ENCODE results near the gene RAB26.
A peak's percentile ranks its signal among the peaks of the same experiment; 100 is the strongest.
"Not testable (repeated sequence)": the region's sequence is repeated elsewhere in the genome, so short reads cannot be mapped to it uniquely, and the experiment has no call there.

RAB26 gene

GRCh38 chr16:2117960-2118722 lies 30.3 kb upstream of the RAB26 start:
- not testable (repeated sequence) for H3K27me3 ChIP-seq (ENCODE audit: control insufficient read depth, insufficient read depth, low read length); H3K9me3 ChIP-seq (ENCODE audit: control insufficient read depth, insufficient read depth, low read length); H3K36me3 ChIP-seq (ENCODE audit: control insufficient read depth, insufficient read depth, low read length); H3K9ac ChIP-seq (ENCODE audit: low read depth, low read length); H3K27ac ChIP-seq (ENCODE audit: low read depth, low read length); H3K4me3 ChIP-seq (ENCODE audit: low read depth, low read length); H3K4me1 ChIP-seq (ENCODE audit: control insufficient read depth, insufficient read depth, low read length)

DNA sequence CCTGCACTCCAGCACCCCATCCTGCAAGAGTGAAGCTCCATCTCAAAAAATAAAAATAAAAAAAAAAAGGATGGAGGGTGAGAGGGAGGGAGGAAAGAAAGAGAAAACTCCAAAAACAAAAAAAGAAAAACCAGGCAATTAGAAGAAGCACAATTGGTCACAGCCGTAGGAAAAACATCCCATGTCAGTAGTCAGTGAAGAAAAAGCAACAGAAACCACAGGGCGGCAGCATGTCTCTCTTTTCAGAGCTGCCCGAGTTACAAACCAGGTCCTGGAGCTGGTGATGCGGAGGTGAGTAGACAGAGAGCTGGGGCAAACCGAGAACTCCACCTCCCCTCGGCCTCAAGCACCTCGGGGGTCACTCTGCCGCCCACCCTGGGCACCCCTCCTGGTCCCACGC lies 27.1 kb upstream of the RAB26 start:
- H3K27me3 ChIP-seq (ENCODE audit: control insufficient read depth, insufficient read depth, low read length); H3K36me3 ChIP-seq (ENCODE audit: control insufficient read depth, insufficient read depth, low read length); H3K27ac ChIP-seq (ENCODE audit: low read depth, low read length); H3K9ac ChIP-seq (ENCODE audit: low read depth, low read length); H3K4me3 ChIP-seq (ENCODE audit: low read depth, low read length); H3K9me3 ChIP-seq (ENCODE audit: control insufficient read depth, insufficient read depth, low read length); H3K4me1 ChIP-seq (ENCODE audit: control insufficient read depth, insufficient read depth, low read length): not testable (repeated sequence)

DNA sequence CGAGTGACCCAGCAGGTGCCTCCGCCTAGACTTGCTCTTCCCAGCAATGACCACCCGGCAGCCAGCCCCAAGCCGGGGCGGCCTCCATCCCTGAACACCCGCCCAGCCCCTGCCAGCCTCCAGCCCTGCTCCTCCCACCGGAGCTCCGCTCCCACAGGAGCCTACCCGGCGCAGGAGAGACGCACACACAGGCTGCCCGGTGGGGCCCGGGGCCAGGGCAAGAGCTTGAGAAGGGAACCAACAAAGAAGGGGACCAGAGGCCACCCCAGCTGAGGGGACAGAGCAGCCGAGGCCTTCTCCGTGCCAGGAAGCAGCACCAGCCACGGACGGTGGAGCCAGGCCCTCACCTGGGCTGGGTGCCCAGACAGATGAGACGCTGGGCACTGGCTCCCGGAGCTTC lies 26.6 kb upstream of the RAB26 start:
- Histone ChIP-seq H3K9me3 (ENCODE audit: control insufficient read depth, insufficient read depth, low read length) (no peaks in the 10 kb centered on the region), H3K27me3 (ENCODE audit: control insufficient read depth, insufficient read depth, low read length) (no peaks in the 10 kb centered on the region), H3K9ac (ENCODE audit: low read depth, low read length) (no peak overlapping the region), H3K4me1 (ENCODE audit: control insufficient read depth, insufficient read depth, low read length) (peaks cover 8% of the 10 kb centered on the region), H3K4me3 (ENCODE audit: low read depth, low read length) (no peak overlapping the region), H3K27ac (ENCODE audit: low read depth, low read length) (no peak overlapping the region), H3K36me3 (ENCODE audit: control insufficient read depth, insufficient read depth, low read length) (no peaks in the 10 kb centered on the region)

GRCh38 chr16:2122429-2122828 lies 26.0 kb upstream of the RAB26 start:
- H3K9ac ChIP-seq (ENCODE audit: low read depth, low read length): no peak overlapping the region

DNA sequence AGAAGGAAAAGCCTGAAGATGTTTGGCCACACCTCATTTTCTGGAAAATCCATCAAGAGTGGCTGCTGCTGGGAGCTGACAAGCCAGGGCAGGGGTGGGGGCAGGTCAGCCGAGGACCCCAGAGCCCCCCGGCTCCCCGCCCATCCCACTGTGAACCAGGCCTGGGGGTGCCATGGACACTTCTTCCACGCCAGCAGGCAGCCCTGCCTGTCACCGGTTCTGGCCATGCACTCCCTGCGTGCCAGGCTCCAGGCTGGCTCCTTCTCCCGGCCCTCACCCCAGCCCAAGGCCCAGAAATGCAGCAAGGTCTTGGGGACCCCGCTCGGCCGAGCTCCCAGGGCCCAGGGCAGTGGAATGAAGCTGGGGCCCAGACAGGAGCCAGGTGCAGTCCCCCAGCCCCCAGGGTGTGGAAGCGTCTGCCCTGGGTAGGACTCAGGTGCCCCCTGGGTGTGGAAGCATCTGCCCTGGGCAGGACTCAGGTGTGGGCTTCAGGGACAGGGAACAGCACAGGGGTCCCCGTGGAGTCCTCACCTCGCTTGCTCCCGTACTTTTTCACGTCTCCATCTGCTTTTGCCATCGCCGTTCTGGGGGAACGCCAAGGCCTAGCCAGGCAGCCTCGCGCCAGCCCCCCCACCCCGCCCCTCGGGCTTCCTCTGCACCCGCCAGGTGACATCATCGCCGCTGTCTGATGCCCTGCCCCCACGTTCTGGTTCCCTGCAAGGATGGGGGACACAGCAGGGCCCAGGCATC lies 25.3 kb upstream of the RAB26 start:
- not testable (repeated sequence) for H3K27ac ChIP-seq (ENCODE audit: low read depth, low read length); H3K4me1 ChIP-seq (ENCODE audit: control insufficient read depth, insufficient read depth, low read length); H3K9me3 ChIP-seq (ENCODE audit: control insufficient read depth, insufficient read depth, low read length); H3K9ac ChIP-seq (ENCODE audit: low read depth, low read length); H3K27me3 ChIP-seq (ENCODE audit: control insufficient read depth, insufficient read depth, low read length); H3K36me3 ChIP-seq (ENCODE audit: control insufficient read depth, insufficient read depth, low read length); H3K4me3 ChIP-seq (ENCODE audit: low read depth, low read length)

More at GRCh38 chr16:2122429-2122828, 26.0 kb upstream of the RAB26 start:
- Histone ChIP-seq H3K27me3 (ENCODE audit: control insufficient read depth, insufficient read depth, low read length) (no peaks in the 10 kb centered on the region), H3K9me3 (ENCODE audit: control insufficient read depth, insufficient read depth, low read length) (no peaks in the 10 kb centered on the region), H3K4me3 (ENCODE audit: low read depth, low read length) (no peak overlapping the region), H3K27ac (ENCODE audit: low read depth, low read length) (no peak overlapping the region), H3K36me3 (ENCODE audit: control insufficient read depth, insufficient read depth, low read length) (no peaks in the 10 kb centered on the region), H3K4me1 (ENCODE audit: control insufficient read depth, insufficient read depth, low read length) (peaks cover 8% of the 10 kb centered on the region)

- not testable (repeated sequence) for H3K4me3 ChIP-seq (ENCODE audit: low read depth, low read length); H3K4me1 ChIP-seq (ENCODE audit: control insufficient read depth, insufficient read depth, low read length); H3K27me3 ChIP-seq (ENCODE audit: control insufficient read depth, insufficient read depth, low read length); H3K36me3 ChIP-seq (ENCODE audit: control insufficient read depth, insufficient read depth, low read length); H3K9me3 ChIP-seq (ENCODE audit: control insufficient read depth, insufficient read depth, low read length); H3K9ac ChIP-seq (ENCODE audit: low read depth, low read length)
- H3K27ac ChIP-seq (ENCODE audit: low read depth, low read length): peak overlapping the region; percentile 91
Observed at GRCh38 chr16:2123706-2124376, 24.6 kb upstream of the RAB26 start.

DNA sequence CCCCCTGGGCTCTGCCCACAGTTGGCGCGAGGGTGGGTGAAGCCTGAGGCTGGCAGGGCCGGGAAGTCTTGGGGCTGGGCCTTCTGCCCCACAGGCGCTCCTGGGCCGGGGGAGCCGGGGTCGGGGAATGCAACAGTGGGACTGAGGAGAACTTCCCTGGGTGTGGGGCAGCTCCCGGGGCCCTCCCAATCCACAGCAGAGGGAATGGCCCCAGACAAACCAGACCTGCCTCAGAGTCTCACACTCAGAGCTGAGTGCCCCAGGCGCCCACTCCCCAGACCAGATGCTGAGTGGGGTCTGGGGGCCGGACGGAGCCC lies 24.1 kb upstream of the RAB26 start:
- not testable (repeated sequence) for H3K36me3 ChIP-seq (ENCODE audit: control insufficient read depth, insufficient read depth, low read length); H3K9me3 ChIP-seq (ENCODE audit: control insufficient read depth, insufficient read depth, low read length); H3K4me3 ChIP-seq (ENCODE audit: low read depth, low read length); H3K27me3 ChIP-seq (ENCODE audit: control insufficient read depth, insufficient read depth, low read length); H3K4me1 ChIP-seq (ENCODE audit: control insufficient read depth, insufficient read depth, low read length)
- peak overlapping the region; percentile 22; the same call in 1 of the 2 replicates for H3K9ac ChIP-seq (ENCODE audit: low read depth, low read length)
- H3K27ac ChIP-seq (ENCODE audit: low read depth, low read length): peak overlapping the region; percentile 91

DNA sequence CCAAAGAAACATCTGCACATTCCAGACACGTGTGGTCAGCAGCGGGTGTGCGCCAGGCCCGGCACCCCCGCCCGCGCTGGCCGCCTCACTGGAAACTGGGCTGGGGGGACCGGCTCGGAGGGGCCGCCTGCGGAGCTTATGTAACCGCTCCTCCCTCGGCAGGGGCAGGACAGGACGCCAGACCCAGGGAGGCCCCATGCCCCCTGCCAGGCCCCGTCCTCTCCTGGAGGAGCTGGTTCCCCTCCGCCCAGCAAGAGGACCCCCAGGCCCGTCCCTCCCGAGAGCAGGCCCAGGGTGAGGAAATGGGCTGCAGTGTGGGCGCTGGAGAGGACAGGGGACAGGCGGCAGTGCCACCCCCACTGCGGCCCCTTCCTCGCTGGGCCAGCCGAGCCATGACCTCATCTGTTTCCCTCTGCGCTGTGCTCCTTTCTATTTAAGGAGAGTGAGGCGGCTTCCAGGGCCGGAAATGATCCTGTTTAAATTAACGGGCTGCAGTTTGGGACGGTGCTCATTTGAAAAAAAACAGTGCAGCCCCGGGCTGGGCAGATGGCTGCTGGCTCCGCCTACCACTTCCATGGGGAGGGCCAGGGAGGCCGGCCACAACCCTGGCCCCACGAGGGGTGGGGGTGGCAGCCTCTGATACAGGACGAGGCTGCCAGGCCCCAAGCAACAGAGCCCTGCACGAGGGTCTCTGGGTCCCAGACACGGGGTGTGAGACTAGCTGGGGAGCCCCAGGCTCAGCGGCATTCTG lies 23.6 kb upstream of the RAB26 start:
- H3K9me3 ChIP-seq (ENCODE audit: control insufficient read depth, insufficient read depth, low read length); H3K4me1 ChIP-seq (ENCODE audit: control insufficient read depth, insufficient read depth, low read length); H3K27me3 ChIP-seq (ENCODE audit: control insufficient read depth, insufficient read depth, low read length); H3K4me3 ChIP-seq (ENCODE audit: low read depth, low read length); H3K36me3 ChIP-seq (ENCODE audit: control insufficient read depth, insufficient read depth, low read length): not testable (repeated sequence)
- H3K9ac ChIP-seq (ENCODE audit: low read depth, low read length): peak overlapping the region; percentile 22; the same call in 1 of the 2 replicates
- peak overlapping the region; percentile 91 for H3K27ac ChIP-seq (ENCODE audit: low read depth, low read length)

DNA sequence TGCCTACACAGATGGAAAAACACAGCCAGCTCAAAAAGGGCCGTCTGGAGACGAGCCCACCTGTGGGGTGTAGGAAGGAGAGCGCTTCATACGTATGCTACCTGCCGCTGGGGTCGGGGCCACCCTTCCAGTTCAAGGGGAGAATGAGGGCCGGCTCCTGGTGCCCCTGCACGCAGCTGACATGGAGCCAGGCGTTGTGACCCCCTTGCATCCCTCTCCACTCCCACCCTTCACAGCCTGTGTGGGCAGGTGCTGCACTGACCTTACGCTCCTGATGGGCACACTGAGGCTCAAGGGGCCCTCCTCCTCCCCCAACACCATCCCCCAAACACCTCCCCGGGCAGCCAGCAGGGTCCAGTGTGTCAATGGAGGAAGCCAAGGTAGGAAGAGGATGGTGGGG lies 22.8 kb upstream of the RAB26 start:
- not testable (repeated sequence) for H3K9me3 ChIP-seq (ENCODE audit: control insufficient read depth, insufficient read depth, low read length); H3K4me3 ChIP-seq (ENCODE audit: low read depth, low read length); H3K27me3 ChIP-seq (ENCODE audit: control insufficient read depth, insufficient read depth, low read length); H3K36me3 ChIP-seq (ENCODE audit: control insufficient read depth, insufficient read depth, low read length); H3K9ac ChIP-seq (ENCODE audit: low read depth, low read length); H3K4me1 ChIP-seq (ENCODE audit: control insufficient read depth, insufficient read depth, low read length)
- H3K27ac ChIP-seq (ENCODE audit: low read depth, low read length): peak overlapping the region; percentile 91

DNA sequence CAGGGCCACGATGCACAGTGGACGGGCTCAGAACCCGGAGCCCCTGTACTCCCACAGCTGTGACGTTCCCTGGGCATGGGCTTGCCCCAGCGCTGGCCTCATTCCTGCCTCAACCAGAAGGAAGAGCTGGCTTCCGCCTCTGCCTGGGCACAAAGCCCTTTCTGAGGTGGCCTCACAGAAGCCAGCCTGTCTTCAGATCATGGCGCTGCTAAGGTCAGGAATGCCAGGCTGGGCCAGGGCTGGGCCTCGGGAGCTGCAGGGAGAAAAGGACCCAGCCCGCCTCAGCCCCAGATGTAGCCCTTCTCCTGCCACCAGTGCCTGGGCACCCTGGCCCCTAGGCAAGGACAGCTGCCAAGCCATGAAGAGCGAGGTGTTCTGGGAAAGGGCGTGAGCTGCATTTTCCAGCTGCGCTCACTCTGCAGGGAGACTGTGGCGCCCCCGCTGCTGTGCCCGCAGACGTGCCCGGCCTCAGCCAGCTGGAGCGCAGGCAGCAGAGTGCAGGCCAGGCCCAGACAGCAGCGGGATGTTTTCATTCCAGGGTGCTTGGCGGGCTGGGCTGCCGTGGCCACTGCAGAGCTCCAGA lies 22.2 kb upstream of the RAB26 start:
- not testable (repeated sequence) for H3K4me1 ChIP-seq (ENCODE audit: control insufficient read depth, insufficient read depth, low read length); H3K27ac ChIP-seq (ENCODE audit: low read depth, low read length)

More for the DNA sequence above, 22.2 kb upstream of the RAB26 start:
- not testable (repeated sequence) for H3K9ac ChIP-seq (ENCODE audit: low read depth, low read length); H3K27me3 ChIP-seq (ENCODE audit: control insufficient read depth, insufficient read depth, low read length); H3K4me3 ChIP-seq (ENCODE audit: low read depth, low read length); H3K9me3 ChIP-seq (ENCODE audit: control insufficient read depth, insufficient read depth, low read length); H3K36me3 ChIP-seq (ENCODE audit: control insufficient read depth, insufficient read depth, low read length)

Data from HUES48 (cell line).